A673 (cell line): Measurements from ENCODE around the gene MAGI1. TPM values are rescaled to one million over a fixed set of nuclear protein-coding genes. Genes with fewer than 3 reads are reported as not detected.
A peak's percentile ranks its signal among the peaks of the same experiment; 100 is the strongest.

ENCODE experiments used
- BruUV-seq: library from RNA; stranded (reverse); fragments of 400-500 nt; replicated peaks from 2 replicates; lab custom pipeline; 2021; lab: Mats Ljungman, UMichigan
- CTCF ChIA-PET: fragments of 300-600 bp; sonication (Branson Sonifier 250); formaldehyde crosslinking; loops from one replicate; lab custom pipeline; 2022; ENCODE audit warnings: antibody characterized with exemption; lab: Charles Lee
- POLR2A ChIA-PET: fragments of 300-600 bp; sonication (Branson Sonifier 250); formaldehyde crosslinking; loops from one replicate; lab custom pipeline; 2022; ENCODE audit warnings: antibody characterized with exemption; ENCODE audit not compliant: low non-redundant PET; lab: Charles Lee
- DNase-seq: peaks from one replicate; pipeline ENCODE4 v3.0.0-alpha.2; 2015; ENCODE audit warnings: low spot score
- H3K27ac ChIP-seq: fragments of 200-600 bp; sonication (generic); 2 replicates; pipeline ENCODE4 v1.5.1; 2016; ENCODE audit warnings: mixed run types, low read depth, mild to moderate bottlenecking, mixed read lengths, antibody characterized with exemption, low read length; ENCODE audit not compliant: poor library complexity, severe bottlenecking
- H3K27me3 ChIP-seq: fragments of 200-600 bp; sonication (generic); replicated peaks from 2 replicates; pipeline ENCODE4 v1.6.1; 2017; ENCODE audit warnings: mixed run types, low read depth, mild to moderate bottlenecking, mixed read lengths, antibody characterized with exemption, low read length; ENCODE audit not compliant: insufficient read depth, poor library complexity
- H3K36me3 ChIP-seq: fragments of 200-600 bp; sonication (generic); 2 replicates; pipeline ENCODE4 v1.6.1; 2016; ENCODE audit warnings: mixed run types, mild to moderate bottlenecking, mixed read lengths, antibody characterized with exemption, low read length; ENCODE audit not compliant: insufficient read depth, poor library complexity, severe bottlenecking
- H3K4me1 ChIP-seq: fragments of 200-600 bp; sonication (generic); 2 replicates; pipeline ENCODE4 v1.6.1; 2017; ENCODE audit warnings: mixed run types, mild to moderate bottlenecking, mixed read lengths, antibody characterized with exemption, low read length; ENCODE audit not compliant: insufficient read depth, poor library complexity, severe bottlenecking
- H3K4me3 ChIP-seq: fragments of 200-600 bp; sonication (generic); 2 replicates; pipeline ENCODE4 v1.5.1; 2016; ENCODE audit warnings: low read depth, mixed run types, mild to moderate bottlenecking, mixed read lengths, low read length; ENCODE audit not compliant: poor library complexity, severe bottlenecking
- H3K9me3 ChIP-seq: fragments of 200-600 bp; sonication (generic); 2 replicates; pipeline ENCODE4 v1.6.1; 2016; ENCODE audit warnings: mixed run types, low read depth, mild to moderate bottlenecking, mixed read lengths, antibody characterized with exemption, low read length; ENCODE audit not compliant: poor library complexity, severe bottlenecking
- CTCF ChIP-seq: fragments of 300-800, 200-600 bp; sonication (generic); conservative IDR thresholded peaks from 2 replicates; pipeline ENCODE4 v1.5.1; 2017; ENCODE audit warnings: low read depth, mild to moderate bottlenecking, antibody characterized with exemption, low read length, moderate library complexity, mixed read lengths
- EZH2 ChIP-seq: fragments of 200-600 bp; sonication (generic); IDR thresholded peaks from 2 replicates; pipeline ENCODE4 v1.6.1; 2017; ENCODE audit warnings: borderline replicate concordance, low read depth, mild to moderate bottlenecking, mixed read lengths, antibody characterized with exemption, low read length; ENCODE audit not compliant: poor library complexity, severe bottlenecking
- intact Hi-C: fragments of 100-400 bp; cut with micrococcal nuclease; formaldehyde crosslinking; loops from one replicate; pipeline ENCODE4 v1.10.0; 2022; ENCODE audit not compliant: unreplicated experiment
- total RNA-seq: library from RNA; stranded (reverse); gene quantifications from 2 replicates; pipeline ENCODE4 v1.2.3, GENCODE V29; 2021

The MAGI1 gene
- total RNA-seq, 1 experiment from 2014 or later: 30.5 TPM

- CTCF ChIA-PET: no interaction called here
Measured at GRCh38 chr3:65343736-65344135, 695.0 kb downstream of the MAGI1 start.

GRCh38 chr3:65343026-65343425 is 695.7 kb downstream of the MAGI1 start:
- Histone ChIP-seq H3K4me3 (no peak overlapping the region), H3K27ac (no peak overlapping the region), H3K27me3 (no peaks in the 10 kb centered on the region), H3K36me3 (no peaks in the 10 kb centered on the region), H3K4me1 (no peaks in the 10 kb centered on the region), H3K9me3 (no peaks in the 10 kb centered on the region)
- BruUV-seq: no TSS peak
- intact Hi-C loops: loop anchor here (5.0 kb wide), 1 partner anchor 854 kb away; no protein-coding TSS in a partner anchor
- no peak for DNase-seq
- TF ChIP-seq CTCF (no peak), EZH2 (no peak)
- POLR2A ChIA-PET: no interaction called here
- CTCF ChIA-PET: no interaction called here

More at GRCh38 chr3:65343736-65344135, 695.0 kb downstream of the MAGI1 start:
- Histone ChIP-seq H3K9me3 (no peaks in the 10 kb centered on the region), H3K27me3 (no peaks in the 10 kb centered on the region), H3K4me3 (no peak overlapping the region), H3K4me1 (no peaks in the 10 kb centered on the region), H3K36me3 (no peaks in the 10 kb centered on the region), H3K27ac (no peak overlapping the region)
- BruUV-seq: no TSS peak
- no peak for TF ChIP-seq CTCF
- TF ChIP-seq EZH2: no peak
- DNase-seq: no peak
- POLR2A ChIA-PET: no interaction called here
- intact Hi-C loops: loop anchor here (5.0 kb wide), 1 partner anchor 854 kb away; no protein-coding TSS in a partner anchor

DNA sequence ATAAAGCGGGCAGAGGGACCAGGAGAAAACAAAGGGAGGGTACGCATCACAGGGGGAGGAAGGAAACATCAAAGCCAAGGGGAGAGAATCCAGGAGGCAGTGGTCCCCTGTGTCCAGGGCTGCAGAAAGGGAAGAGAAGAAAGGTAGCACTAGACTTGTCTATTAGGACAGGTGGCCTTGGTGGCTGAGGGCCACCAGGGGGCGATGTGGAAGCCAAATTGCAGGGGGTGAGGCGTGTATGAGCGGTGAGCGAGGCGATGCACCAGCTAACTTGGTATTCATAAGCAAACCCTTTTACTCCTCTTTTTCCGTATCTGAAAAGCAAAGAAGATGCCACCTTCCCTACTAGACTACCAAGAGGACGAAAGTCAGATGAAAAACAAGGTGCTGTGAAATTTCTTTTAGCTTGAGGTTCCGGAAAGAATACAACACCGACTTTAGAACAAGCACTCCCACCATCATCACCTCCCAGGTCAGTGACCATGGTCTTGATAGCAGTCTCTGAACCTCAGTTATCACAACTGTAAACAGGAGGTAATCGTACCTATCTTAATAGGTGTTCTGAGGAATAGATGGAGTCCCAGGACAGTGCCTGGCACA is 696.5 kb downstream of the MAGI1 start:
- POLR2A ChIA-PET: no interaction called here
- Histone ChIP-seq H3K27ac (no peak overlapping the region), H3K4me3 (no peak overlapping the region), H3K36me3 (no peaks in the 10 kb centered on the region), H3K4me1 (no peaks in the 10 kb centered on the region), H3K9me3 (no peaks in the 10 kb centered on the region), H3K27me3 (no peaks in the 10 kb centered on the region)
- TF ChIP-seq EZH2 (no peak), CTCF (peak; percentile 70)
- peak; percentile 59 for DNase-seq
- CTCF ChIA-PET: no interaction called here
- intact Hi-C loops: loop anchor here (5.0 kb wide), 1 partner anchor 855 kb away; no protein-coding TSS in a partner anchor
- no TSS peak for BruUV-seq
